HG03039 (cell line): ENCODE data around the gene RIPK4.
"Not testable (repeated sequence)": the region's sequence is repeated elsewhere in the genome, so short reads cannot be mapped to it uniquely, and the experiment has no call there.

ENCODE experiments used
- ATAC-seq: cut with Tn5 transposase; IDR thresholded peaks from one replicate; pipeline ENCODE4 v1.9.1; 2021; ENCODE audit warnings: mild to moderate bottlenecking, moderate library complexity; ENCODE audit not compliant: unreplicated experiment

The RIPK4 gene

DNA sequence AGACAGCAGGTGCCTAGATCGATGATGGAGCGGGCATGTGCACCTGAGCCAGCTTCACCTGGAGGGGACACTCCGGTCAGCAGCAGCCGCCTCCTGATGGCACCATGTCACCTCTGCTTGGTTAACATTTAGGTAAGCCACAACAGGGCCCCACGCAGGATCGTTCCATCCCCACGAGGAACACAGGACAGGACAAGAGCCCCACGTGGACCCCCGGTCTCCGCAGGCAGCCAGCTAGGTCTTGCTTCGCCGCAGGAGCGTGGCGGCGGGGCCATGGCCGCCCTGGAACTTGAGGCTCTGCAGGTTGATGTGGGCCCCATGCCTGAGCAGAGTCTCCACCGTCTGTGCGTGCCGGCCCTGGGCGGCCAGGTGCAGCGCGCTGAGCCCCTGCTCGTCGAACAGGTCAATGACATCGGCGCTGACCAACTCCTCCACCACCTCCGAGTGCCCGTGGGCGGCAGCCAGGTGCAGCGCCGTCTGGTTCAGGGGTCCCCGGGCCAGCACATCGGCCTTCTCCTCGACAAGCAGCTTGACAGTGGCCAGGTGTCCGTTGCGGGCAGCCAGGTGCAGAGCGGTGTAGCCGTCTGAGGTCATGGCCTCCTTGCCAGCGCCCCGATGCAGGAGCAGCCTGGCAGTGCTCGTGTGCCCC, 26.1 kb downstream of the RIPK4 start:
- no peak for ATAC-seq

DNA sequence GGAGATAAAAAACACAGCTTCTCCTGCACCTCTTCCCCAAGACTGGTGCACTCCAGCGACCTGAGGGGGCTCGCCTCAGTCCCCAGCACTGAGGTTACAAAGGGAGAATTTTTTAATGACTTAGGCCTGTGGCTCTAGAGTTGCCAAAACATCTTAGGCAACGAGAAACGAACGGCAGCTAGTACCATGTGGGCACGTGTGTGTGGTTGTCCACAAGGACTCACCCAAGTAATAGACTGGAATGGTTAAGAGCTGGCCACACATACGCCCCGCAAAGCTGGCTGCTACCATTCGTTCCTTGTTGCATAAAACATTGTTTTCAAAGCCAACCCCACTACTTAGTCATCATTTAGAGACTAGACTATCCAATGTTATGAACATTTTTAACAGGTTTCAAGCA, 26.9 kb downstream of the RIPK4 start:
- no peak for ATAC-seq

DNA sequence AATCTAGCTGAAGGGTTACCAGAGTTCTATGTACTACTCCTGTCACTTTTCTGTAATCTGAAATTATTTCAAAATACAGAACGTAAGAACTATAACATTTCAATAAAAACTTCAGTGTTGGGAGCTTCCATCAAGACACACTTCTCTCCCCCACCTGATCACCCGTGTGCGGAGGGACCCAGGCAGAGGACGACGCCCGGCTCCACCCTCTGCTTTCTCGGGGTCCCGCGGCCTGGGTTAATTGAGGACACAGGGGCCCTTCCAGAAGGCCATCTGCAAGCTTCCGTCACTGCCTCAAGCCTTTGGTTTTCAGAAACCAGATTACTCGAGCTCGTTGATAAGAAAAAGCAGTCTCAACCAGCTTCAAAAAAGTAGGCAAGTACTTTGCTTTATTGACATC, 27.8 kb downstream of the RIPK4 start:
- ATAC-seq = no peak

DNA sequence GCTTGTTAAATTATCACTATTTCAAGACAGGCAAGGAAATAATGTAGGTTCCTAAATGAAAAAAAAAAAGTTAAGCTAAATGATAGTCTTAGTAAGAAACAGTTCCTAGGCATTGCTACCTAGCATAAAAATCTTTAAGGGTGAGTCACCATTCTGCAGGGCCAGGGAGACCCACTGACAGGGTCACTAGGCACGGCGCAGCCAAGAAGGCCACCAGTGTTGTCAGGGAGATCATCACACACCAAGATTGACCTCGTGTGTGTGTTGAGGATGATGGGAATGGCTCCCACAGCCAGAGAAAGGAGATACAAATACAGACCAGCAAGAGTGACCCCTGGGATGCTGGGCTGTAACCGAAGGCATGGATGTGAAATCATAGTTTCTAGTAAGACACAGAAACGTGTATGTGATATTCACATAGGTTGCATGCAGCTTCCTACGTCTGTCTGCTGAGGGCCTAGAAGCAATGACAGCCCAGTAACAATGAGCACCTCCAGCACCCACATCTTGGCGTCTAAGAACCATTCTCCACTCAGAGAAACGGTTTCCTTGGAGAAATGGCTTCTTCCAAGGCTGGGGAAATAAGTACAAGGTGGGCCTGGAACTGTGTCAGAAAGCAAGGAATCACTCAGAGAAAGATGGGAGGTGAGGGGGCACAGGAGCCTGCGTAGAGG, 29.1 kb downstream of the RIPK4 start:
- ATAC-seq = no peak

DNA sequence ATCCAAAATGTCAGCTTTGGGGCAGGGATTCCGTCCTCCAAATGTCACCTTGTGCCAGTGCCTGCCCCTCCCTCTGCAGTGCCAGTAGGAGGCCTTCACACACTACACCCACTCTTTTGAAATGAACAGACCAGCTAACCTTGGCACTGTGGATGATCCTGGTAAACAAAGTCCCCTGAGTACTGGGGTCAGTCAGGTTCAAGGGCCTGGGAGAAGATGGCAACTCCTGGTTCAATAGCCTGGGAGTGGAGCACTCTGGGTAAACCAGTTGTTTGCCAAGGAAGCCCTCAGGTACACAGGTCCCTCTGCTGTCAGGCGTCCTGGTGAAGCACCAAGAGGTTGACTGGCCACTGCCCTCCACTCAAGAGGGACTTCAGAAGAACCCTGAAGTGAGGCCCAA, 30.4 kb downstream of the RIPK4 start:
- ATAC-seq = no peak

DNA sequence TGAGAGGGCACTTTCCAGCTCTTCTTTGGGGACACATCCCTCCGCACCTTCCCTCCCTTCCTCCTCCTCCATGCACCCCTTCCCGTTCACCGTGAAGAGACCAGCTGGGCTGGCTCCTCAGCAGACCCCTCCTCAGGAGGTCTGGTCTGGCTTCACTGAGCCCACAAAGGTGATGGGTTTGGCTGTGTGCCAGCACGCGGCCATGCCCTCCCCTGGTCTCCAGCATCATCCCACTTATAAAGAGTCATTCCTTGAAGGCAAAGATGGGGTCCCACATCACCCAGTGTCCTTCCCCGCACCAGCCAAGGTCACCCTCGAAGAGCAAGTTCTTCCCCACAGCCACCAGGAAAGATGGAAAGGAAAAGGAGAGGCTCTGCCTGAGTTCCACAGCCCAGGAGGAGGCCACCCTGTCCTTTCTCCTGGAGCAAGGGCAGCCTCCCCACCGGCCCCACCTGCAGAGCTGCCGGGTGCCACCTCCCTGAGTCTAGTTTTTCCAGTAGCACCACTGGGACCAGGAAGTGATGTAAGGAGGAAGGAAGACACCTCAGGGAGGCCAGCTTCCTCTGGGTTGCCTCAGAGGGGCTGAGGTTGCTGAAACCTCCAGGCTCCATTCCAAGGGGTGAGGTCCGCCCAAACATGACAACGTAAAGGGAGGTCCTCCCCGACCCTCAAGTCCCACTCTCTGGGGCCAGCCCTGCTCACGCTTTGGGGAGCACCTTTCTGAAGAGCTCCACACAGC, 32.7 kb downstream of the RIPK4 start:
- no peak for ATAC-seq

DNA sequence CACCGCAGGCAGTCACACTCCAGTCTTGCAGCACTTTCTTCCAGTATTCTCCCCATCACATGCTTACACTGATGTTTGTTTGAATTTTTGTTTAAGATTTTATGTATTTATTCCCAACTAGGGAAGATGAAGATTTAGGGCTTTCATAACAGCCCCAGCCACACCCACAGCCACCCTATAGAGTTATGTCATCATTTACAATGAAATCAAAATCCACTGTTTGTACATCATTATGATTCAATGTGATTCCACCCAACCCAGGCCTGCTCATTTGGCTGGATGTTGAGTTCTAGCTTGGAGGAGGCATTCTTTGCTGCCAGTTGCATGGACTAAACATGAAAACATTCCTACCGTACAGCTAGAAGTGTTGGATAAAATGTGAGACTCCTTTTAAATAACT, 35.8 kb downstream of the RIPK4 start:
- ATAC-seq = no peak

DNA sequence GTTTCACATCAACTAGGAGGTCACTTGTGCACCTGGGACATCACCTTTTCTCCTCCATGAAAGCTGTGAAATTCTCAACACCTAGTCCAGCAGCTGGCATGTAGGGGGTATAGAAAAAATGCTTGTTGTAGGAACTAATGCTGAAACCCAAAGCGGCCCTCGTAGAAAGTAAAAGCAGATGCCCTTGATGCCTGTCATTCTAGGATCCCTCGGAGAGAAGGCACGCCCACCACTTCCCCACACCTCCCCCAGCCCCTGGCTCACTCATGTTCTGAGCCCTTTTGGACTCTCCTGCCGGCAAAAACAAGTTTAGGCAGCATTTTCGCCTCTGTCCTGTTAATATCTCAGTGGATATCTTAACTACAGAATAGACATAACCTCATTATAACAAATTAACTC, 36.5 kb downstream of the RIPK4 start:
- ATAC-seq = no peak

DNA sequence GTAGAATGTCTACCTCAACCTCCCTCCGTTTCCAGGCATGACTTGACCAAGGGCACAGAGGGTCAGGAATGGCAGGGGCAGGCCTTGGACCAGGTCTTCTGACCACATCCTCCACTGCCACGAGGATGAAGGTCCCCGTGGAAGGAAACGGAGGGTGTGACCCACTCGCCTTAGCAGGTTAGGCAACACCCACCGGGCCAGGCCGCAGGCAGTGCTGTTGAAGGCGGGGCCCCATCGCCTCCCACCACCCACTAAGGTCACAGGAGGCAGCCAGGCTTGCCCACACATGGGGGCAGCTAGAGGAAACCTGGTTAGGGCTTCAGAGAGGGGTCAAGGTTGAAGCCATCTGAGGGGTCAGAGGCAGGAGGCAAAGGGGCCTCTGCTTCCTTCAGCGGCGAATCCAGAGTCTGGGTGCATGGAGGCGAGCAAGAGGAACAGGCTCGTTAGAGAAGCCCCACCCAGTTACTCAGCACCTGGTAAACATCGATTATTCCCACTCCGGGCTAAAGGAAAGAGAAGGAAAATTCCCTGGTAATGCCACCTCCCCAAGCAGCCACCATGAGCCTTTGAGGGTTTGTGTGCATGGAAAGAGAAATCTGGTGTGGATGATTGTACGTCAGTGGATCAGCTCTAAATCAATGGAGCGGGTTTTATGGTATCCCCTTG, 37.0 kb downstream of the RIPK4 start:
- no peak for ATAC-seq

DNA sequence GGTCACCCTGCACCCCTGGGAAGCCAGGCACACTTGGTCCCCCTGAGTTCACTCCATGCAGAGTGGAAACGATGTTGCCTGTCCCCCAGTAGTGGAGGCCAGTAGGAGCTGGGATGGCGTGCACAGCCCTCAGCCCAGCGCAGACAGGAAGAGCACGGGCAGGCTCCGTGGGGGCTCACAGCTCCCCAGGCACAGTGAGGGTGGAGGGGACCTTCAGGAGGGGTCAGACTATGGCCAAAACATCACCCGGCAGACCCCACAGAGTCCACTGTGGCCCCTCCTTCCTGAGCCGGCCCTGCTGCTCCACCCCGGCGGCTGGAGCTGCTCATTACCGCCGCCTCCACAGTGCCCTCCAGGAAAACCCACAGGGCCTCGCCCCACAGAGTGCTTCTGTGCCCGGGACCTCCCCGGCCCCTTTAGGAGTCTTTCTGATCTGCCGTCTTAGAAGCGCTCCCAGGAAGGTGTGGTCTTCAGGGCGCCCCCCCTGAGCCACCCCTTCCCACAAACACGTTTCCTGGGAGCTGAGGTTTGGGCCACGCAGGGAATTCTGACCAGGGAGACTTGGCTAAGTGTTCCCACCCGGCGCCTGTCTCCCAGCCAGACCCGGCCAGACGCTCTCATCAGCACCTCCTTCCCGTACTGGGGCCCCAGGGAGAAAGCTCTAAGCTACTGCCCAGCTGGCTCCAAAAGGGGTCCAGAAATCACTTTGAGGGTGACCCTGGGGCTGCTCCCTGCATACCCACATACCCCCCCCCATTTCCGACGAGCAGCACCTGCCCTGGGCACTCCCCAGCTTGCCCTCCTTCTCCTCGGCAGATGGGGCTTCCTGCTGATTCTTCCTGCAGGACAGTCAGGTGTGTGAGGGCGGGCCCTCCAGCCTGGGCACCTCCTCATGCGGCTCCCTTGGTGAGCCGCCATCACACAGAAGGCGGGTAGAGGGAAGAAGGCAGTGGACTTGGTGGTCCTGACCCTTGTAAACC, 38.8 kb downstream of the RIPK4 start:
- no peak for ATAC-seq

DNA sequence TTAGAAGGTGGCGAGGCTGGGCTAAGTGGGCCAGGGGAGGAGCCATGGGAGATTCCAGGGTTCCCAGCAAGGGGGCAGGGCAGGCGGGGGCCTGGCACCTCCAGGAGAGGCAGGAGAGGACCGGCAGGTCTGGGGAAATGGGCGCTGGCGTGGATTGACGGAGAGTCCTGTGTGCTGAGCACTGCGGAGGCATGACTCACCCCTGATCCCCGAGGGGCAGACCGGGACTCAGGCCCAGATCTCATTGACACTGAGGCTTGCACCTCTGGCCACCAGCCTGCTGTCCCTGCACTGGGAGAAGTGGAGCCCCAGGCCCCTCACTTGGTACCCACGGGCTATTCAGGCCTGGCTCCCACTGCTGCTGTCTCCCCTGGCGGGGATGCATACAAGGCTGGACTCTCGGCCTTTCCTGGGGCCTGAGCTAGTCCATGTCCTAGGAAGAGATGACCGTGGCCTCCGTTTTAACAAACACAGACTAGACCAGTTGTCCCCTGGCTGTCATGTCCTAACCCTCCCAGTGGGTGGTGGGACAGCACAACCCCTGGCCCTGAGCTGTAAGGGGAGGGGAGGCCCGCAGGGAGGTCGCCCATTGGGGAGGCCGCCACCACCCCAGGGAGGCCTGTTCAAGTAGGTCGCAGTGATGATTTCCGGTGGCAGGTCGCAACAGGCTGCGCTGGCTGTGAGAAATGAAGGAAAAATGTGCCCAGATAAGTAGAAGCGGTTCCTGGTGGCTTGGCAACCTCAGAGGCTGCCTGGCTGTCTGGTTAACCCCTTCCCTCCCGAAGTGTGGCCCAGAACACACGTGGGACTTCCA, 39.7 kb downstream of the RIPK4 start:
- no peak for ATAC-seq

DNA sequence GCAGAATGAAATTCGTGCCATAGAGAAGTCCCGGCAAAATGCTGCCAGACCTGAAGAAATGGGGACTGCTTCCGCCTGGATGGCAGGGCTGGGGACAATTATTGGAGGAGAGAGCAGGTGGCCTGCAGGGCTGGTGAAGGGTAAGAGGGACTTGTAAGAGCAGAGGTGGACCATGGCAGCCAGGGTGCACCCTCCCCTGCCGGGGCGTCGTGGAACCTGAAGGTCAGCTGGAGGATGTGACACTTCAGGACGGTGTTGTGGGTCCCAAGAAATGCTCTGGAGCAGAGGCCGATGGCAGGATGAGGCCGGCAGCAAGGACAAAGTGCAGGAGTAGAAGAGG, 40.3 kb downstream of the RIPK4 start:
- ATAC-seq = no peak

DNA sequence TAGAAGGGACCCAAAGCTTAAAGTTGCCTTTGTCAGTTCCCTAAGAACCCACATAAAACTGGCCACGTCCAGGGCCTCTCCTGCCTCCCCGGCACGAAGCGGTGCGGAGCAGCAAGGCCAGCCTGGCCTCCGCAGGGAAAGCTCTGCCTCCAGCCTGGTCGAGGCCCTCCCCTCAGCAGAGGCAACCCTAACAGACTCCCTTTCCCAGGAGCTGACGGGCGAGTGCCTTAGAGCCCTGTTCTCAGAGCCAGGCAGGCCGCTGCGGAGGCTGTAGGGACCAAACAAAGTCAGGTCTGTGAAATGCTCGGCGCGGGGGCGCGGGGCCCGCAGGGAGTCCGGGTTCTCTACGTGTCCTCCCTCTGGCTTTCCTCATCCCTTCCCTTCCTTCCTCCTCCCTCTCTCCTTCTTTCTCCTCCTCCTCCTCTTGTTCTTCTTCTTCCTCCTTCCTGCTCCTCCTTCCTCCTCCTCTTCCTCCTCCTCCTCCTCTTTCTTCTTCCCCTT, 40.7 kb downstream of the RIPK4 start:
- ATAC-seq = no peak

DNA sequence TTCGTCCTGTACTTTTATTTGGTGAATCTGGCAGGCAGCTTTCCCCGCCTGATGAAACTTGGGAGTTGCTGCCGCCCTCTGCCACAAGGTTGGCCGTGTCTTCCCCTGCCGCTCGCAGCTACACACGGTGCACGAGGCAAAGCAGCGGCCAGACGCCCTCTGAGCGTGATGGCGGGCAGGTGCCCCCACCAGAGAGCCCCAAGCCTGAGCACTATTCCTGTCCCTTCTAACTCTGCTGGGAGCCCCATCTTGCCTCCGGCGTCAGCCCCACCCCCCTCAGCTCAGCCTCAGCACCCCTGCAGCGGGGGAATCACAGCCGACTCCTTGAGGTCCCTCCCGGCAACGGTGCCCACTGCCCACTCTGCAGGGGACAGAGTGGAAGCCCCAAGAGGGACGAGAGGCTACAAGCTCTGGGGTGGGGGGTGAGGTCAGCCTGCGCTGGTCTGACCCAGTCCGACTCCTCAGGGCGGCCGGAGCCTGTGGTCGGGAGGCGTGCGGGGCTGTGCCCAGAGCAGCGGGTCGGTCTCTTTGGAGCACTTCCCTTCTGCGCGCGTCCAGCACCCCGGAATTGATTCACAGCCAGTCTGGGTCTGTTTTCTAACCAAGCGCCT, 41.3 kb downstream of the RIPK4 start:
- no peak for ATAC-seq

DNA sequence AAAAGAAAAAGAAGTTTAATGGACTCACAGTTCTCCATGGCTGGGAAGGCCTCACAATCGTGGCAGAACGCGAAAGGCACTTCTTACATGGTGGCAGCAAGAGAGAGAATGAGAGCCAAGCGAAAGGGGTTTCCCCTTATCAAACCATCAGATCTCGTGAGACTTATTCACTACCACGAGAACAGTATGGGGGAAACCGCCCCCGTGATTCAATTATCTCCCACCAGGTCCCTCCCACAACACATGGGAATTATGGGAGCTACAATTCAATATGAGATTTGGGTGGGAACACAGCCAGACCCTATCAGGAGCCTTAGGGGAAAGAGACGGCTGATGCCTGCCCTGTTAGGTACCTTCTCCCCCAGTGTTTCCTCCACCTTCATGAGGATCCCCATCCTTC, 43.0 kb downstream of the RIPK4 start:
- ATAC-seq = not testable (repeated sequence)

DNA sequence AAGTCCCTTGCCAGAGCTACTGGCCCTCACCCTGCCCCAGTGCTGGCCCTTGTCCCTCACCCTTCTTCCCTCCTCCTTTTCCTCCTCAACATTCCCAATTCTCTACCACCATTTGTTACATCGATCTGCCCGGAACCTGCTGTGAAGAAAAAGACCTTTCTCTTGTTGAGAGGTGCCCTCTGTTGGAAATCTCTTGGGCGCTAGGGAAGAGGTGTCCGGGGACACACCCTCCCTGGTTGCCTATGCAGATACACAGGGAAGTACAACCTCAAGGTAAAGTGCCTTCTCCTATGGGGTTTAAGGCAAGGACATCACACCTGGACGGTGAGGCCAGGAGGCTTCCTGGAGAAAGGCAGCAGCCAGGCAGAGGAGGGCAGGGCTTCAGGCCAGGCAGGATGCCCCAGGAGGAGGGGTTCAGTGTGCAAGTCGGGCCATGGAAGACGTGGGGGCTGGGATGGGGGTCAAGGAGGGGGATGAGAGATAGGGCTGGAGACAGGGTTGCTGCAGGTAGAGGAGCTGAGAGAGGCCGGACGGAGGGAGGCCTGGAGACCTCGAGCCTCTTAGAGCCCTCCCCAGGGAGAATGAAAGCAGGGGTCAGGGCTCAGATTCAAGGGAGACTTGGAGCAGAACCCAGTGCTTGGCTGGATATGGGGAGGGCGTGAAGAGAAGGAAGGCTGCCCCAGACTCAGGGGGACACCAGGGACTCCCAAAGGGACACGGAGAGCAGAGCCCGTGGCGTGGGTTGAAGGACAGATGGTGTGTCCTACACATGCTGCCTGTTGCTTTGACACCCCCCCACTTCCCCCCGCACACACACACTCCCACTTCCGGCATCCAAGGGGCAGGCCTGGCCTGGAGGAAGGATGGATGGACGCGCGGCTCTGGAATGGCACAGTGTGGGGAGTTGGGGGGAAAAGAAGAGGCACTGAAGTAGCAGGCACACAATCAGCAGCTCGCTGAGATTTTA, 44.5 kb downstream of the RIPK4 start:
- no peak for ATAC-seq

DNA sequence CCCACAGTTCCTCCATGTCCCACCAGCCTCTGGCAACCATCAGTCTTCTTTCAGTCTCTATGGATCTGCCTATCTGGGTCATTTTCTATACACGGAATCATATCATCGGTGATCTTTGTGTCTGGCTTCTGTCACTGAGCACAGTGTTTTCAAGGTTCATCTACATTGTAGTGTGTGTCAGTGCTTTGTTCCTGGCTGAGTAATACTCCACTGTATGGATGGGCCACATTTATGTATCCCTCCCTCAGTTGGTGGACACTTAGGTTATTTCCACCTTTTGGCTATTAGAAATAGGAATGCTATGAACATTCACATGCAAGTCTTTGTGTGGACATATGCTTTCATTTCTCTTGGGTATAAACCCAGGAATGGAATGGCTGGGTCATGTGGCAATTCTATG, 46.6 kb downstream of the RIPK4 start:
- ATAC-seq = no peak

DNA sequence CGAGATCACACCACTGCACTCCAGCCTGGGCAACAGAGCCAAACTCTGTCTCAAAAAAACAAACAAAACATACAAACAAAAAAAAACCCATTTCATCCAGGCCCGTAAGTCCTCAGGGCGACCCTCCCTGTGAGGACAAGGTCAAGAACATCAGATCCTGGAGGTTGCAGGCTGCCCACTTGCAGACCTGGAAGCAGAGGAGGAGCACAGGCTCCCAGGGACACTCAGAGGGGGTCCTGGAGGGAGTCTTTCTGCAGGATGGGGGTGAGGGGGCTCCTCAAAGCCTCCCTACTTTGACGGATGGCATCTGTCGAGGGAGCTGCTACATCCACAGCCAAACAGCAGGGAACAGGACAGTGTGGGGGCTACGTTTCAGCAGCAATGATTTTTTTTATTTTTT, 47.2 kb downstream of the RIPK4 start:
- ATAC-seq = no peak
